Aorta (tissue), 5 donors: ENCODE measurements around the gene PPARGC1A. TPM values are rescaled to one million over a fixed set of nuclear protein-coding genes. Genes with fewer than 3 reads are reported as not detected.

Experiments
- ATAC-seq: fragments of 200-7000 bp; cut with Tn5 transposase; one replicate; pipeline ENCODE4 v1.9.1; 2022; ENCODE audit warnings: moderate library complexity; ENCODE audit not compliant: low FRiP score
- DNase-seq, 2 donors: peaks; one replicate each; pipeline ENCODE4 v3.0.0-alpha.2; 2020
- H3K27ac ChIP-seq, 2 donors: one replicate each; pipeline ENCODE4 v1.5.1; 2013; ENCODE audit warnings: low read length in 2 of 2, mild to moderate bottlenecking in 2 of 2, moderate library complexity in 2 of 2, control low read depth in 1 of 2, inconsistent platforms in 1 of 2, low read depth in 1 of 2
- H3K27me3 ChIP-seq, 2 donors: one replicate each; pipeline ENCODE4 v1.6.1; 2013; ENCODE audit warnings: control low read depth in 1 of 2, low read length in 1 of 2, mild to moderate bottlenecking in 1 of 2, moderate library complexity in 1 of 2; ENCODE audit not compliant: insufficient read depth in 2 of 2, control insufficient read depth in 1 of 2
- H3K36me3 ChIP-seq, 2 donors: one replicate each; pipeline ENCODE4 v1.6.1; 2013; ENCODE audit warnings: control low read depth in 1 of 2, low read length in 1 of 2, mild to moderate bottlenecking in 1 of 2; ENCODE audit not compliant: insufficient read depth in 2 of 2, control insufficient read depth in 1 of 2
- H3K4me1 ChIP-seq, 2 donors: one replicate each; pipeline ENCODE4 v1.6.1; 2013; ENCODE audit warnings: low read length in 2 of 2, control low read depth in 1 of 2, mild to moderate bottlenecking in 1 of 2, moderate library complexity in 1 of 2; ENCODE audit not compliant: insufficient read depth in 2 of 2, control insufficient read depth in 1 of 2
- H3K4me3 ChIP-seq, 2 donors: one replicate each; pipeline ENCODE4 v1.5.1; 2013; ENCODE audit warnings: low read length in 2 of 2, control low read depth in 1 of 2, mild to moderate bottlenecking in 1 of 2
- H3K9me3 ChIP-seq: one replicate; pipeline ENCODE4 v1.6.1; 2013; ENCODE audit warnings: mild to moderate bottlenecking, low read length; ENCODE audit not compliant: control insufficient read depth
- WGBS, 2 donors: extraction: QIAGEN DNeasy Blood & Tissue Kit; methylation state at CpG; one replicate each; pipeline ENCODE4 v1.1.7; 2013; 5-methylcytosine and 5-hydroxymethylcytosine counted together
- intact Hi-C, 2 donors: fragments of 100-400 bp; cut with DNase I; formaldehyde crosslinking; loops; one replicate each; pipeline versions ENCODE4 v1.14.2 to v1.15.0; 2022
- polyA plus RNA-seq, 2 donors: library from polyadenylated mRNA; stranded (reverse); fragments of 200-250 nt; gene quantifications; one replicate each; pipeline ENCODE4 v1.2.3, GENCODE V29; 2013
- total RNA-seq, 2 donors: library from RNA; stranded (reverse); fragmentation: NEBNext Ultra II Directional; extraction: Animal tissue kit (Norgen Biotek cat#: 25700); gene quantifications; one replicate each; pipeline ENCODE4 v1.2.1, GENCODE V29; 2021
- donor health status: healthy with polysubstance abuse.
- donor health status: Bipolar disorder and iron deficiency.
- donor health status: DM: no; HTN: no; CAD: no.
- donor health status: DM: no; HTN: no; CAD: no.
- donor health status: DM: yes; HTN: yes; CAD: no.

The PPARGC1A gene
- total and polyA plus RNA-seq, 4 donors: 0.67 to 3.8 (median 1.9) TPM

- ATAC-seq (no peak), DNase-seq (no peak)
- Histone ChIP-seq H3K9me3 (no peaks in the 10 kb centered on the region), H3K36me3 (no peaks in the 10 kb centered on the region), H3K4me3 (peak overlapping the region; percentile 54 to 57), H3K4me1 (no peaks in the 10 kb centered on the region), H3K27me3 (no peaks in the 10 kb centered on the region), H3K27ac (no peak overlapping the region)
- WGBS, 2 donors: 0 to 1% methylated on average over 3 of the region's 3 CpGs
- intact Hi-C loops: loop anchor here in 1 of 2 donors (10.0 kb wide), 1 partner anchor 955 kb away; no protein-coding TSS in a partner anchor
Observed at GRCh38 chr4:23889391-23889790, 456 bp downstream of the PPARGC1A start.

- Histone ChIP-seq H3K9me3 (no peaks in the 10 kb centered on the region), H3K27ac (no peak overlapping the region), H3K27me3 (no peaks in the 10 kb centered on the region), H3K4me3 (peak overlapping the region; percentile 54 to 57), H3K36me3 (no peaks in the 10 kb centered on the region), H3K4me1 (no peaks in the 10 kb centered on the region)
- intact Hi-C loops: loop anchor here in 1 of 2 donors (10.0 kb wide), 1 partner anchor 956 kb away; no protein-coding TSS in a partner anchor
- no peak for DNase-seq
- ATAC-seq: peak; percentile 65
- WGBS, 2 donors: 2 to 3% methylated on average over 25 of the region's 25 CpGs
Observed at GRCh38 chr4:23888421-23889319, 1.2 kb downstream of the PPARGC1A start.

GRCh38 chr4:23887989-23888388, 1.9 kb downstream of the PPARGC1A start:
- DNase-seq (no peak), ATAC-seq (no peak)
- Histone ChIP-seq H3K27me3 (no peaks in the 10 kb centered on the region), H3K4me3 (peak overlapping the region in 1 of 2 donors; percentile 54), H3K27ac (no peak overlapping the region), H3K36me3 (no peaks in the 10 kb centered on the region), H3K4me1 (no peaks in the 10 kb centered on the region), H3K9me3 (no peaks in the 10 kb centered on the region)
- intact Hi-C loops: loop anchor here in 1 of 2 donors (10.0 kb wide), 1 partner anchor 957 kb away; no protein-coding TSS in a partner anchor
- 52 to 54% methylated on average over 7 of the region's 7 CpGs for WGBS, 2 donors

- 92 to 98% methylated on average over 3 of the region's 3 CpGs for WGBS, 2 donors
- Histone ChIP-seq H3K36me3 (no peaks in the 10 kb centered on the region), H3K27me3 (no peaks in the 10 kb centered on the region), H3K4me1 (no peaks in the 10 kb centered on the region), H3K4me3 (no peak overlapping the region), H3K9me3 (no peaks in the 10 kb centered on the region), H3K27ac (no peak overlapping the region)
- intact Hi-C loops: loop anchor here in 1 of 2 donors (10.0 kb wide), 1 partner anchor 958 kb away; no protein-coding TSS in a partner anchor
- no peak for DNase-seq
- ATAC-seq: no peak
Observed at GRCh38 chr4:23887173-23887572, 2.7 kb downstream of the PPARGC1A start.

GRCh38 chr4:23885943-23886590, 3.8 kb downstream of the PPARGC1A start:
- no peak for DNase-seq
- H3K4me3 ChIP-seq: no peak overlapping the region
- H3K27ac ChIP-seq: no peak overlapping the region
- intact Hi-C loops: loop anchor here in 1 of 2 donors (10.0 kb wide), 1 partner anchor 959 kb away; no protein-coding TSS in a partner anchor
- WGBS, 2 donors: 92 to 94% methylated on average over 6 of the region's 6 CpGs
- H3K4me1 ChIP-seq: no peaks in the 10 kb centered on the region
- H3K9me3 ChIP-seq: no peaks in the 10 kb centered on the region
- no peaks in the 10 kb centered on the region for H3K36me3 ChIP-seq
- H3K27me3 ChIP-seq: no peaks in the 10 kb centered on the region
- no peak for ATAC-seq

DNA sequence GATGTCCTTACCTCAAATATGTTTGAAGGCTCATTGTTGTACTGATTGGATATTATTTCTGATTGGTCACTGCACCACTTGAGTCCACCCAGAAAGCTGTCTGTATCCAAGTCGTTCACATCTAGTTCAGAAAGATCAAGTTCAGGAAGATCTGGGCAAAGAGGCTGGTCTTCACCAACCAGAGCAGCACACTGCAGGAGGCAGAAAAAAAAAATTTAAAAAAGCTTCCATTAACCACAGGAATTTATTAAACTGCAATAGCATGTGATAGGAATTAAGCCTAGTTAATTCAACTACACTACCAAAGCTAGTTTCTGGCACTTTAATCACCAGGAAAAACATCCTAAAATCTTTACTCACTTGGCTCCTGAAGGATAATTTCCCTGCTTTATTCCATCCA, 5.1 kb downstream of the PPARGC1A start:
- no peaks in the 10 kb centered on the region for H3K36me3 ChIP-seq
- no peaks in the 10 kb centered on the region for H3K4me1 ChIP-seq
- DNase-seq (no peak), ATAC-seq (no peak)
- 78 to 85% methylated on average over 1 of the region's 1 CpG for WGBS, 2 donors
- H3K27me3 ChIP-seq: no peaks in the 10 kb centered on the region
- no peak overlapping the region for H3K4me3 ChIP-seq
- H3K9me3 ChIP-seq: no peaks in the 10 kb centered on the region
- H3K27ac ChIP-seq: no peak overlapping the region
- intact Hi-C loops: loop anchor here in 1 of 2 donors (10.0 kb wide), 1 partner anchor 960 kb away; no protein-coding TSS in a partner anchor

DNA sequence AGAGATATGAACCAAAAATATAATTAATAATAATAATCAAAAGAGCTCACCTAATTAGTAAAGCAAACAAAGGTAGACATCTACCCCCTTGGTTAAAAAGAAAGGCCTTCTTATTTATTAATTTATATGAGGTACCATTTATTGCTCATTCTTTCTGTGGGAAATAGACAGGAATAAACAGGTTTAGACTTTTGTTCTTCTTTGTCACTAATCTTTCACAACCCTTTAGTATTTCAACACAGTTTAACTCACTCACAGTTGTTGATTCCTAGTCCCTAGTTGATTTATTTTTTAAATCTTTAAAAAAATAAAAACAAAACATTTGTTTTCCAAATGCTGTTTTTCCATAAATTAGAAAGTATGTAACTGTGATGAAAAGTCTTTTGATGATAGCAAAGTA, 5.6 kb downstream of the PPARGC1A start:
- no peak for ATAC-seq

DNA sequence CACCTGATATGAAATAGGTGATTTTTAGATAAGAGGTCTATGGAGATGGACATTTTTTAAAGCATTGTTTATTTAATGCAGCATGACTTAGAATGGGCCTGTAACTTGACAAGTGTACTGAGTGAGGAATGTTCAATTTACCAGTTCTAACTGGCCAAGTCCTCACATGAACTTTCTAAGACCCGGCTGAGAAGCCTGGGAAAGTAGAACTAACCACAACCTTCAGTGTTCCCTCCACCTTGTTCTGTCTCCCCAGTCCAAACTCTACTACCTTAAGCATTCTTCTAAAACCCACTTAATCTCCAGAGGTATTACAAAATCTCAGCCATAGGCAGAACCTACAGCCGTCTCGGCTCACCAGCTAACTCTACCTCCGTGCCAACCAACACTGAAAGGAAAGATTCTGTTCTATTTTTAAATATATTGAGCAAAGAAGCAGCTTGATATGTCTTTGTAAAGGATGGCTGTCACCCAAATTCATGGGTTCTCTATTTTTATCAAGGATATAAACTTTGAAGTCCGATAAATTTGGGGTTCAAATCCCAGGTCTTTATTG, 6.8 kb downstream of the PPARGC1A start:
- intact Hi-C loops: loop anchor here in 1 of 2 donors (10.0 kb wide), 1 partner anchor 962 kb away; no protein-coding TSS in a partner anchor
- Histone ChIP-seq H3K4me1 (no peaks in the 10 kb centered on the region), H3K36me3 (no peaks in the 10 kb centered on the region), H3K4me3 (no peak overlapping the region), H3K27ac (no peak overlapping the region), H3K9me3 (no peaks in the 10 kb centered on the region), H3K27me3 (no peaks in the 10 kb centered on the region)
- no peak for DNase-seq
- 19 to 23% methylated on average over 5 of the region's 5 CpGs for WGBS, 2 donors
- ATAC-seq: no peak

More for the DNA sequence above, 5.6 kb downstream of the PPARGC1A start:
- intact Hi-C loops: loop anchor here in 1 of 2 donors (10.0 kb wide), 1 partner anchor 961 kb away; no protein-coding TSS in a partner anchor
- Histone ChIP-seq H3K9me3 (no peaks in the 10 kb centered on the region), H3K27me3 (no peaks in the 10 kb centered on the region), H3K36me3 (no peaks in the 10 kb centered on the region), H3K4me1 (no peaks in the 10 kb centered on the region), H3K4me3 (no peak overlapping the region), H3K27ac (no peak overlapping the region)
- DNase-seq: no peak
